Measurements from ENCODE around the gene KCTD1. TPM values are rescaled to one million over a fixed set of nuclear protein-coding genes. Genes with fewer than 3 reads are reported as not detected.

Gene KCTD1
- total RNA-seq (2013; cell fraction: nucleolus; rRNA removed) = 13.1 and 14.0 TPM in 2 replicates
- 13.2 and 13.4 TPM in 2 replicates for total RNA-seq (2014; rRNA removed)
- total RNA-seq (2014; rRNA removed; fragmentation: Illumina TruSeq; extraction: Trizol) = 5.9 and 6.5 TPM in 2 replicates
- 10.2 and 10.3 TPM in 2 replicates for total RNA-seq (2021)
- polyA plus RNA-seq (2011; ENCODE audit: low read depth) = 2.4 TPM
- 2.6 and 3.5 TPM in 2 replicates for polyA plus RNA-seq (2011; rRNA removed)
- 3.9 and 5.1 TPM in 2 replicates for polyA plus RNA-seq (2011; cell fraction: cytosol; rRNA removed)
- polyA plus RNA-seq (2011; cell fraction: nucleus; rRNA removed) = 11.0 and 12.0 TPM in 2 replicates
- 5.4 and 5.9 TPM in 2 replicates for polyA plus RNA-seq (2012)
- 6.2 and 6.5 TPM in 2 replicates for polyA plus RNA-seq (2014; fragmentation: Illumina TruSeq; extraction: Trizol)
- 1 to 10 TPM; 1.5 to 1.8 TPM for polyA plus RNA-seq (2014; fragmentation: Nextera tagmentation; extraction: Ambion mirVana)
- polyA plus RNA-seq (2014; rRNA removed) = 5.2 and 5.8 TPM in 2 replicates
- 1 to 10 TPM; 3.8 to 5.7 TPM for polyA plus RNA-seq (2016; fragmentation: Nextera tagmentation; extraction: Ambion mirVana)
- polyA minus RNA-seq (2011; rRNA and poly(A)+ RNA removed) = 7.1 and 14.3 TPM in 2 replicates
- 5.9 and 6.4 TPM in 2 replicates for polyA minus RNA-seq (2011; cell fraction: cytosol; rRNA and poly(A)+ RNA removed)
- 20.3 and 43.5 TPM in 2 replicates for polyA minus RNA-seq (2011; cell fraction: nucleus; rRNA and poly(A)+ RNA removed)
- percentile 36 among the genes with signal in this experiment for Bru-seq, nascent RNA
- percentile 27 among the genes with signal in this experiment for BruChase-seq, experiment 1, labeled RNA remaining after a 6-hour chase
- BruChase-seq, experiment 2, labeled RNA remaining after a 2-hour chase = percentile 31 among the genes with signal in this experiment
- long read RNA-seq, experiment 1, partial matches to known transcripts = 0 of 1 reads
- long read RNA-seq, experiment 1, other reads (novel, unspliced or antisense) = 1 of 1 reads
- long read RNA-seq, experiment 2, partial matches to known transcripts = 1 of 1 reads
- long read RNA-seq, experiment 2, other reads (novel, unspliced or antisense) = 0 of 1 reads

GRCh38 chr18:26548415-26549262 lies at the start of gene KCTD1:
Gene KCTD1 (minus strand): TSS chr18:26548553. CDS start chr18:26548536, 17 bp downstream.
- BruUV-seq (replicated peaks) = no TSS peak
- H3K27me3 ChIP-seq (replicated peaks in 1 of 2; ENCODE audit: control insufficient read depth in 2 of 2, insufficient read depth in 2 of 2, low read length in 1 of 2) = peaks cover 4 to 8% of the 10 kb centered on the region in 2 experiments
- peak; percentile 93 for FAIRE-seq
- peak within 1 kb of the TSS; percentile 91 for H2AFZ ChIP-seq (ENCODE audit: control insufficient read depth, low read depth, low read length)
- peak within 1 kb of the TSS; percentile 98 for H3K4me2 ChIP-seq (ENCODE audit: control insufficient read depth, insufficient read depth)
- DNase-seq (ENCODE audit: low read depth, low spot score) = no peak
- H3K9ac ChIP-seq (ENCODE audit: control insufficient read depth, insufficient read depth, low read length) = peak within 1 kb of the TSS; percentile 83
- intact Hi-C loops (cut with micrococcal nuclease; ENCODE audit: unreplicated experiment) = loop anchor here (5.0 to 10.0 kb wide), 6 partner anchors 66 to 426 kb away; no protein-coding TSS in a partner anchor
- H4K20me1 ChIP-seq (ENCODE audit: control insufficient read depth, insufficient read depth) = no peaks in the 10 kb centered on the region
- in situ Hi-C loops (cut with MboI) = no loop called here
- ATAC-seq = peak; percentile 70
- H3K4me3 ChIP-seq = peak within 1 kb of the TSS; percentile 70
- under 1% methylated on average over 43 of the region's 88 CpGs for WGBS (ENCODE audit: insufficient coverage, insufficient replicate concordance, low lambda C conversion rate, missing lambda C conversion rate)
- peaks cover 31% of the 10 kb centered on the region for H3K4me1 ChIP-seq (ENCODE audit: control insufficient read depth, insufficient read depth, low read length)
- peaks cover 11% of the 10 kb centered on the region for H3K79me2 ChIP-seq (ENCODE audit: control insufficient read depth, insufficient read depth, low read length)
- no peaks in the 10 kb centered on the region for H3K9me3 ChIP-seq (replicated peaks; ENCODE audit: control insufficient read depth, insufficient read depth, low read length)
- H3K27ac ChIP-seq (ENCODE audit: control insufficient read depth, insufficient read depth) = peak within 1 kb of the TSS; percentile 67
- ChIA-PET POLR2A (interaction anchor here (0.5 to 0.9 kb wide), 4 partner anchors 9 to 135 kb away, joined by 3 to 5 read pairs (median 3); no protein-coding TSS in a partner anchor), SMC1A (ENCODE audit: uncharacterized antibody, unreplicated experiment) (interaction anchor here (0.9 to 2.1 kb wide), 5 partner anchors 31 to 165 kb away, joined by 3 to 10 read pairs (median 3); no protein-coding TSS in a partner anchor), CTCF (interaction anchor here (0.7 to 2.7 kb wide), 15 partner anchors 9 to 165 kb away, joined by 3 to 16 read pairs (median 4); no protein-coding TSS in a partner anchor), RAD21 (ENCODE audit: unreplicated experiment) (interaction anchor here (0.6 to 3.2 kb wide), 10 partner anchors 80 to 166 kb away, joined by 3 to 26 read pairs (median 3); no protein-coding TSS in a partner anchor)
- TF ChIP-seq YY1 (IDR thresholded peaks at IDR 0.05; ENCODE audit: low read depth, low read length) = peak; percentile 83; the same call in 1 of the 2 replicates
- TF ChIP-seq, protein P1, sequence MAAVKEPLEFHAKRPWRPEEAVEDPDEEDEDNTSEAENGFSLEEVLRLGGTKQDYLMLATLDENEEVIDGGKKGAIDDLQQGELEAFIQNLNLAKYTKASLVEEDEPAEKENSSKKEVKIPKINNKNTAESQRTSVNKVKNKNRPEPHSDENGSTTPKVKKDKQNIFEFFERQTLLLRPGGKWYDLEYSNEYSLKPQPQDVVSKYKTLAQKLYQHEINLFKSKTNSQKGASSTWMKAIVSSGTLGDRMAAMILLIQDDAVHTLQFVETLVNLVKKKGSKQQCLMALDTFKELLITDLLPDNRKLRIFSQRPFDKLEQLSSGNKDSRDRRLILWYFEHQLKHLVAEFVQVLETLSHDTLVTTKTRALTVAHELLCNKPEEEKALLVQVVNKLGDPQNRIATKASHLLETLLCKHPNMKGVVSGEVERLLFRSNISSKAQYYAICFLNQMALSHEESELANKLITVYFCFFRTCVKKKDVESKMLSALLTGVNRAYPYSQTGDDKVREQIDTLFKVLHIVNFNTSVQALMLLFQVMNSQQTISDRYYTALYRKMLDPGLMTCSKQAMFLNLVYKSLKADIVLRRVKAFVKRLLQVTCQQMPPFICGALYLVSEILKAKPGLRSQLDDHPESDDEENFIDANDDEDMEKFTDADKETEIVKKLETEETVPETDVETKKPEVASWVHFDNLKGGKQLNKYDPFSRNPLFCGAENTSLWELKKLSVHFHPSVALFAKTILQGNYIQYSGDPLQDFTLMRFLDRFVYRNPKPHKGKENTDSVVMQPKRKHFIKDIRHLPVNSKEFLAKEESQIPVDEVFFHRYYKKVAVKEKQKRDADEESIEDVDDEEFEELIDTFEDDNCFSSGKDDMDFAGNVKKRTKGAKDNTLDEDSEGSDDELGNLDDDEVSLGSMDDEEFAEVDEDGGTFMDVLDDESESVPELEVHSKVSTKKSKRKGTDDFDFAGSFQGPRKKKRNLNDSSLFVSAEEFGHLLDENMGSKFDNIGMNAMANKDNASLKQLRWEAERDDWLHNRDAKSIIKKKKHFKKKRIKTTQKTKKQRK (IDR thresholded peaks at IDR 0.05; ENCODE audit: low read depth, low read length) = no peak
- no peak for TF ChIP-seq CBX5 (IDR thresholded peaks at IDR 0.05; ENCODE audit: low read depth)
- TF ChIP-seq NFIC (IDR thresholded peaks at IDR 0.05; ENCODE audit: low read depth, low read length) = no peak
- TF ChIP-seq, protein P2, sequence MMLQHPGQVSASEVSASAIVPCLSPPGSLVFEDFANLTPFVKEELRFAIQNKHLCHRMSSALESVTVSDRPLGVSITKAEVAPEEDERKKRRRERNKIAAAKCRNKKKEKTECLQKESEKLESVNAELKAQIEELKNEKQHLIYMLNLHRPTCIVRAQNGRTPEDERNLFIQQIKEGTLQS (IDR thresholded peaks at IDR 0.05; ENCODE audit: borderline replicate concordance, extremely low read depth, low read depth, low read length) = no peak
- 0 out of 2 replicates have a peak, but pooled peaks have one; percentile 27 for TF ChIP-seq LARP7 (IDR thresholded peaks at IDR 0.05)
- 0 out of 4 replicates have a peak, but pooled peaks of 1 of the 2 experiments have one; percentile 6 for TF ChIP-seq BHLHE40 (IDR thresholded peaks at IDR 0.05; ENCODE audit: borderline replicate concordance in 1 of 2, low read depth in 2 of 2, low read length in 1 of 2)
- TF ChIP-seq NRF1 (conservative IDR thresholded peaks at IDR 0.05; ENCODE audit: low read depth, low read length) = peak; percentile 17; the same call in 1 of the 2 replicates
- peak; percentile 46; the same call in 1 of the 2 replicates for TF ChIP-seq POLR2A (IDR thresholded peaks at IDR 0.05; ENCODE audit: low read depth, low read length)
- no peak for TF ChIP-seq SMAD1 (IDR thresholded peaks at IDR 0.05; ENCODE audit: low read depth, partially characterized antibody)
- TF ChIP-seq ZBED1 (IDR thresholded peaks at IDR 0.05; ENCODE audit: borderline replicate concordance) = no peak
- peak; percentile 10; the same call in 1 of the 2 replicates for TF ChIP-seq IKZF1 (conservative IDR thresholded peaks at IDR 0.05)
- TF ChIP-seq NFXL1 (IDR thresholded peaks at IDR 0.05; ENCODE audit: borderline replicate concordance) = 0 out of 2 replicates have a peak, but pooled peaks have one; percentile 84
- no peaks in the 10 kb centered on the region for H3K36me3 ChIP-seq (ENCODE audit: control insufficient read depth in 2 of 2, insufficient read depth in 2 of 2, low read length in 1 of 2)
